Panc1 (cell line): ENCODE measurements around the gene DACH1. TPM values are rescaled to one million over a fixed set of nuclear protein-coding genes. Genes with fewer than 3 reads are reported as not detected.

Experiments
- ATAC-seq: fragments of 200-7000 bp; cut with Tn5 transposase; 2 replicates; pipeline ENCODE4 v1.9.1; 2020; ENCODE audit warnings: mild to moderate bottlenecking, moderate library complexity
- BruUV-seq: library from RNA; stranded (reverse); fragments of 400-500 nt; replicated peaks from 2 replicates; lab custom pipeline; 2021; lab: Mats Ljungman, UMichigan
- CTCF ChIA-PET: fragments of 300-600 bp; sonication (Branson Sonifier 250); formaldehyde crosslinking; loops from one replicate; lab custom pipeline; 2022; ENCODE audit warnings: antibody characterized with exemption; lab: Charles Lee
- POLR2A ChIA-PET: fragments of 300-600 bp; sonication (Branson Sonifier 250); formaldehyde crosslinking; loops from one replicate; lab custom pipeline; 2022; ENCODE audit warnings: antibody characterized with exemption; lab: Charles Lee
- DNase-seq: peaks from one replicate; pipeline ENCODE4 v3.0.0-alpha.2; 2010; ENCODE audit warnings: low read depth, low spot score
- H3K27ac ChIP-seq: 2 replicates; pipeline ENCODE4 v1.5.1; 2011; ENCODE audit warnings: mild to moderate bottlenecking, low read length, inconsistent platforms
- H3K27me3 ChIP-seq: fragments of 200-500 bp; sonication (Bioruptor generic); 2 replicates; pipeline ENCODE4 v1.6.0; 2014; ENCODE audit warnings: low read length, inconsistent platforms; ENCODE audit not compliant: control insufficient read depth, insufficient read depth
- H3K36me3 ChIP-seq: fragments of 200-500 bp; sonication (Bioruptor generic); 2 replicates; pipeline ENCODE4 v1.5.1; 2014; ENCODE audit warnings: inconsistent platforms, mild to moderate bottlenecking, low read length, moderate library complexity; ENCODE audit not compliant: control insufficient read depth, insufficient read depth
- H3K4me1 ChIP-seq: 2 replicates; pipeline ENCODE4 v1.5.1; 2011; ENCODE audit warnings: inconsistent platforms, mild to moderate bottlenecking, low read length, moderate library complexity; ENCODE audit not compliant: control insufficient read depth, insufficient read depth
- H3K4me3 ChIP-seq, 2 experiments: 2 replicates each; pipeline ENCODE4 v1.5.1; 2011 to 2012; ENCODE audit warnings: low read depth in 2 of 2, low read length in 2 of 2, mild to moderate bottlenecking in 2 of 2, inconsistent platforms in 1 of 2, moderate library complexity in 1 of 2
- H3K9me3 ChIP-seq: fragments of 200-500 bp; sonication (Bioruptor generic); 2 replicates; pipeline ENCODE4 v1.5.1; 2014; ENCODE audit warnings: low read depth, mild to moderate bottlenecking, inconsistent platforms, low read length, moderate library complexity; ENCODE audit not compliant: control insufficient read depth, insufficient read depth
- CTCF ChIP-seq: fragments of 450-650 bp; IDR thresholded peaks from 2 replicates; pipeline ENCODE4 v1.5.1; 2017; ENCODE audit warnings: mild to moderate bottlenecking
- POLR2AphosphoS5 ChIP-seq: IDR thresholded peaks from 2 replicates; pipeline ENCODE4 v1.6.1; 2012; ENCODE audit warnings: mild to moderate bottlenecking, low read depth, low read length, moderate library complexity
- REST ChIP-seq, 2 experiments: IDR thresholded peaks; 2 replicates each; pipeline ENCODE4 v1.6.1; 2011 to 2012; ENCODE audit warnings: low read depth in 2 of 2, control low read depth in 1 of 2, low read length in 1 of 2, mild to moderate bottlenecking in 1 of 2, moderate library complexity in 1 of 2; ENCODE audit not compliant: insufficient read depth in 1 of 2
- SIN3A ChIP-seq: IDR thresholded peaks from 2 replicates; pipeline ENCODE4 v1.6.1; 2012; ENCODE audit warnings: low read depth, mild to moderate bottlenecking, low read length, moderate library complexity, borderline replicate concordance; ENCODE audit not compliant: insufficient read depth
- TCF7L2 ChIP-seq: IDR thresholded peaks from 2 replicates; pipeline ENCODE4 v1.6.1; 2011; ENCODE audit warnings: mild to moderate bottlenecking, low read depth, low read length, inconsistent platforms
- in situ Hi-C: cut with HindIII; loops from 2 replicates; pipeline ENCODE4 v1.10.0; 2016; ENCODE audit warnings: low sequenced_read_pairs, low pct_unique_long_range_greater_than_20kb
- intact Hi-C: fragments of 100-400 bp; cut with micrococcal nuclease; formaldehyde crosslinking; loops from one replicate; pipeline ENCODE4 v1.10.0; 2022; ENCODE audit not compliant: unreplicated experiment
- total RNA-seq: library from RNA; stranded (reverse); gene quantifications from one replicate; pipeline ENCODE4 v1.2.1, GENCODE V29; 2021; ENCODE audit not compliant: unreplicated experiment

The DACH1 gene
- total RNA-seq, 1 experiment from 2014 or later: 0.54 TPM

- POLR2A ChIA-PET: no interaction called here
- no peak for DNase-seq
- no peaks in the 10 kb centered on the region for H3K4me1 ChIP-seq
- no peak for TF ChIP-seq REST (IDR thresholded peaks at IDR 0.05; ENCODE audit: insufficient read depth in 1 of 2, low read depth in 2 of 2, low read length in 1 of 2)
- TF ChIP-seq TCF7L2: no peak
- TF ChIP-seq CTCF: no peak
- TF ChIP-seq POLR2AphosphoS5: no peak
- no peak for TF ChIP-seq SIN3A
- no peak overlapping the region for H3K4me3 ChIP-seq
- in situ Hi-C loops: no loop called here
- intact Hi-C loops: no loop called here
- CTCF ChIA-PET: no interaction called here
- H3K27me3 ChIP-seq: no peaks in the 10 kb centered on the region
- no TSS peak for BruUV-seq
- no peak overlapping the region for H3K27ac ChIP-seq
- H3K9me3 ChIP-seq: no peaks in the 10 kb centered on the region
- no peak for ATAC-seq
- H3K36me3 ChIP-seq: no peaks in the 10 kb centered on the region
Measured at GRCh38 chr13:71578048-71578447, 289.0 kb downstream of the DACH1 start.

GRCh38 chr13:71577127-71577526 lies 289.9 kb downstream of the DACH1 start:
- Histone ChIP-seq H3K36me3 (no peaks in the 10 kb centered on the region), H3K27ac (no peak overlapping the region), H3K9me3 (no peaks in the 10 kb centered on the region), H3K4me1 (no peaks in the 10 kb centered on the region), H3K27me3 (no peaks in the 10 kb centered on the region), H3K4me3 (no peak overlapping the region)
- ChIA-PET POLR2A (no interaction called here), CTCF (no interaction called here)
- in situ Hi-C loops (no loop called here), intact Hi-C loops (no loop called here)
- BruUV-seq: no TSS peak
- no peak for ATAC-seq
- TF ChIP-seq TCF7L2 (no peak), POLR2AphosphoS5 (no peak)
- no peak for DNase-seq

GRCh38 chr13:71576571-71576970 lies 290.4 kb downstream of the DACH1 start:
- CTCF ChIA-PET: no interaction called here
- BruUV-seq: no TSS peak
- no peaks in the 10 kb centered on the region for H3K27me3 ChIP-seq
- intact Hi-C loops: no loop called here
- H3K36me3 ChIP-seq: no peaks in the 10 kb centered on the region
- no peaks in the 10 kb centered on the region for H3K9me3 ChIP-seq
- POLR2A ChIA-PET: no interaction called here
- DNase-seq: no peak
- no peaks in the 10 kb centered on the region for H3K4me1 ChIP-seq
- no peak for TF ChIP-seq CTCF
- no peak for TF ChIP-seq TCF7L2
- no peak for TF ChIP-seq REST (IDR thresholded peaks at IDR 0.05; ENCODE audit: insufficient read depth in 1 of 2, low read depth in 2 of 2, low read length in 1 of 2)
- no peak for TF ChIP-seq SIN3A
- TF ChIP-seq POLR2AphosphoS5: no peak
- H3K27ac ChIP-seq: no peak overlapping the region
- in situ Hi-C loops: no loop called here
- no peak overlapping the region for H3K4me3 ChIP-seq
- no peak for ATAC-seq
